Kidney capillary endothelial cell (primary cell): Measurements from ENCODE around the gene MRPL48.
A peak's percentile ranks its signal among the peaks of the same experiment; 100 is the strongest.
"Not testable (repeated sequence)": the region's sequence is repeated elsewhere in the genome, so short reads cannot be mapped to it uniquely, and the experiment has no call there.

Experiments used
- DNase-seq: peaks from one replicate; pipeline ENCODE4 v3.0.0-alpha.2; 2018; ENCODE audit warnings: low spot score

Gene MRPL48

GRCh38 chr11:73839123-73839457 is 51.4 kb downstream of the MRPL48 start:
- no peak for DNase-seq

GRCh38 chr11:73851046-73851764 is 63.5 kb downstream of the MRPL48 start:
- DNase-seq, result no peak

- DNase-seq, result no peak
Observed at GRCh38 chr11:73852049-73852448, 64.4 kb downstream of the MRPL48 start.

GRCh38 chr11:73854680-73855079 is 67.0 kb downstream of the MRPL48 start:
- DNase-seq, result no peak

GRCh38 chr11:73856031-73856567 is 68.4 kb downstream of the MRPL48 start:
- DNase-seq, result no peak

GRCh38 chr11:73859671-73860070 is 72.0 kb downstream of the MRPL48 start:
- no peak for DNase-seq

- DNase-seq, result no peak
Observed at GRCh38 chr11:73860202-73860601, 72.5 kb downstream of the MRPL48 start.

- no peak for DNase-seq
Observed at GRCh38 chr11:73862986-73863385, 75.3 kb downstream of the MRPL48 start.

- no peak for DNase-seq
Observed at GRCh38 chr11:73866095-73866579, 78.5 kb downstream of the MRPL48 start.

- DNase-seq, result peak; percentile 85
Observed at GRCh38 chr11:73866586-73866996, 78.9 kb downstream of the MRPL48 start.

GRCh38 chr11:73869332-73869949 is 81.8 kb downstream of the MRPL48 start:
- no peak for DNase-seq

GRCh38 chr11:73870261-73870660 is 82.6 kb downstream of the MRPL48 start:
- DNase-seq, result no peak

- DNase-seq, result no peak
Observed at GRCh38 chr11:73872749-73873357, 85.2 kb downstream of the MRPL48 start.

- DNase-seq, result no peak
Observed at GRCh38 chr11:73875380-73875779, 87.7 kb downstream of the MRPL48 start.

- peak; percentile 11 for DNase-seq
Observed at GRCh38 chr11:73875840-73876239, 88.2 kb downstream of the MRPL48 start.

- DNase-seq, result peak; percentile 97
Observed at GRCh38 chr11:73876424-73877310, 89.0 kb downstream of the MRPL48 start, which contains the start of the genes COA4 and PAAF1. COA4 (minus strand) TSS chr11:73876846; CDS start chr11:73873378, 3,468 bp downstream. PAAF1 (plus strand) TSS chr11:73876999; CDS start chr11:73877022, 23 bp downstream.

GRCh38 chr11:73878771-73879170 is 91.1 kb downstream of the MRPL48 start:
- DNase-seq, result no peak

GRCh38 chr11:73880449-73880848 is 92.8 kb downstream of the MRPL48 start:
- not testable (repeated sequence) for DNase-seq

- no peak for DNase-seq
Observed at GRCh38 chr11:73883856-73884255, 96.2 kb downstream of the MRPL48 start.

- DNase-seq, result no peak
Observed at GRCh38 chr11:73888244-73888643, 100.6 kb downstream of the MRPL48 start.

GRCh38 chr11:73889019-73889418 is 101.3 kb downstream of the MRPL48 start:
- DNase-seq, result no peak

GRCh38 chr11:73889536-73889935 is 101.9 kb downstream of the MRPL48 start:
- no peak for DNase-seq
